HG03342 (cell line): ENCODE data around the gene NTN5.
"Not testable (repeated sequence)": the region's sequence is repeated elsewhere in the genome, so short reads cannot be mapped to it uniquely, and the experiment has no call there.

ENCODE experiments used
- ATAC-seq: cut with Tn5 transposase; IDR thresholded peaks from one replicate; pipeline ENCODE4 v1.9.1; 2021; ENCODE audit warnings: mild to moderate bottlenecking, moderate library complexity; ENCODE audit not compliant: unreplicated experiment

NTN5 gene

DNA sequence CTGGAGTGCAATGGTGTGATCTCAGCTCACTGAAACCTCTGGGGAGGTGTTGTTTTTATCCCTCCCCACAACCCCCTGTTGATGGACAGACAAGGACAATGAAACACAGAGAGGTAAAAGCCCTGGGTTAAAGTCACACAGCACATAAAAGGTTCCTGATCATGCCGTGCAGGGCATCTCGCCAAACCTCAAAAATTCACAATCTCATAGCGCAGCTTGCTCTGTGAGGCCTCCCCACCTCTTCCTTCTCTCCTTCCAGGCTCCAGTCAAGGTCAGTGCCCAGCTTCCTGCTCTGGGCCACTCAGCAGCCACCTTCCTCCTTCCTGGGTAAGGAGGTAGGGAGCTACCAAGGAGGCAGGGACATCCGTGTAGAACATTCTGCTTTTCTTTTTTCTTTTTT lies 25.2 kb upstream of the NTN5 start:
- no peak for ATAC-seq

DNA sequence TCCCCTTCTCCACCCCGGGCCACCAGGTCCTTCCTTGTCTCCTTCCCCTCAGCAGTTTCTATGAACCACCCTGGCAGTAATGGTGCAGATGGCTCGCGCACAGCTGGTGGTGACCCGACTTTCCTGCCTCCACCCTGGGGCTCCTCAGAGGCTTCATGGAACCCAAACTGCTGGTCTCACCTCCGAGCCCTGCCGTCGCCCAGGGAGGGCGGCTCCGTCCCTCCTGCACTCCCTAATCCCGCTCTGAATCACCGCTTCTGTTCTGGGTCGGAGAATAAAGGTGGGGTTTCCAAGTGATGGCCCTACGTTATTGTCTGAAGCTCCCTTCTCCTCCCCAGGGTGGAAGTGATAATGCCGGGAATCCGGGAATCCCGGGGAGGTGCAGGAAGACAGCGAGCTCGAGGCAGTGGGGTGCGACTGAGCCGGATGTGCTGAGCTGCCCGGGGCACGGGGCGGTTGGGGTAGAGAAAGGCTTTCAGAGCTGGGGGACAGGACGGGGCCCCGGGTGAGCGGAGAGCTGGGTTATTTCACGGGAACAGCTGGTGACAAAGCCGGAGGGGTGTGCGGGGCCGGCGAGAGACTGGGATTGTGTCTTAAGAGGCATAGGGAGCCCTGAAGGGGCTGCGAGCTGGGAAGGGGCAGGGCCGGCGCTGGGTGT lies 23.7 kb upstream of the NTN5 start:
- no peak for ATAC-seq

DNA sequence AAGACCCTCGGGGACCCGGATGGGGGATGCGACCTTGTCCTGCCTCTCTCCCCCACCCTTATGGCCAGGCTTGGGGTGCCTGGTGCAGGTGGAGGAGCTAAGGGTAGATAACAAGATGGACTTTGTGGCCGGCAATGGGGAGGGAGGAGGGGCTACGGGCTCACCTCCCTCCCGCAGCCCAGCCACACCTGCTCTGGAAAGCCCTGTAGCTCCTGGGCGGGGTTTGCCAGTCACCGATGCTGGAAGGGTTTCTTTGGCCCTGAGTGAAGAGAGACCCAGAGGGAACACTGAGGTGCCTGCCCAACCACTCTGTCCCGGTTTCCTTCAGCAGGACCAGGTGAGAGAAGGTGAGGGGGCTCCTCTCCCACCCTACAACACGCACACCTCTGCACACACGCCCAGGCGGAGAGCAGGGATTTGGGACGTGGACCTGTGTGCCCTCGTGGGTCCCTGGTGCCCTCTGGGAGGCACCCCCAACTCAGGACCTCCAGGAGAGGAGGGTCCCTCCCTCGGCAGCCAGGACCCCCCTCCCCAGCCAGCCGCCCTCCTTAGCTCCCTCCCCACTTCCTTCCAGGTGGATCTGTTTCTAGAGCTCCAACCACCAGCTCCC lies 23.0 kb upstream of the NTN5 start, which contains the start of gene FUT2:
TSS of gene FUT2 (plus strand) at position 229 of the 610 bp plus-strand sequence. CDS start 6,986 bp downstream, outside the sequence.
- ATAC-seq, result no peak

DNA sequence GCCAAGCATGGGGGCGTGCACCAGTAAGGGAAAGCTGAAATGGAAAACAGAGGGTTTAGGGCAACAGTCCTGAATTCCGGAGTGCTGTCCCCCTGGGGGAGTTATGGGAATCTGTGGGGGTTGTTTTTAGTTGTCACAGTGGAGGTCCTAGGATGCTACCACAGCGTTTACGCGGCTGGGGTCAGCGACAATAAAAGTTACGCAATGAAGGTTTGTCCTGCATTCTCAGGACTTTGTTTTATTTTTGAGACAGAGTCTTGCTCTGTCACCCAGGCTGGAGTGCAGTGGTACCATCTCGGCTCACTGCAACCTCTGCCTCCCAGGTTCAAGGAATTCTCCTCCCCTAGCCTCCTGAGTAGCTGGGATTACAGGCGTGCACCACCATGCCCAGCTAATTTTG lies 20.8 kb upstream of the NTN5 start:
- ATAC-seq, result not testable (repeated sequence)

DNA sequence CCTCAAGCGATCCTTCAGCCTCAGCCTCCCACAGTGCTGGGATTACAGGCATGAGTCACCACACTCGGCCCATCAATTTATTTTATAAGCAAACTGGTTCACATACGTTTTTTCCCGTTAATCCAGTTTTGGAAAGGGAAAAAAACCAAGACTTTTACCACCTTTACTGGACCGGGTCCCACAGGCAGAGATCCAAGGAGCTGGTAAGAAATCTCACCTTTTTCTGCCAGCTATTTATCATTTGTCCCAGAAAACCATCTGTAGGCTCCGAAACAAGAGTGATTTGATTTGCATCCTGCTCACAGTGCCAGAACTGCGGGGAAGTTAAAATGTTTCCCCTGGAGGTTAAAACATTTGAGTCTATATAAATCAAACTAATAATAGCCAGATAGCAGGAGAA lies 16.6 kb upstream of the NTN5 start:
- no peak for ATAC-seq

DNA sequence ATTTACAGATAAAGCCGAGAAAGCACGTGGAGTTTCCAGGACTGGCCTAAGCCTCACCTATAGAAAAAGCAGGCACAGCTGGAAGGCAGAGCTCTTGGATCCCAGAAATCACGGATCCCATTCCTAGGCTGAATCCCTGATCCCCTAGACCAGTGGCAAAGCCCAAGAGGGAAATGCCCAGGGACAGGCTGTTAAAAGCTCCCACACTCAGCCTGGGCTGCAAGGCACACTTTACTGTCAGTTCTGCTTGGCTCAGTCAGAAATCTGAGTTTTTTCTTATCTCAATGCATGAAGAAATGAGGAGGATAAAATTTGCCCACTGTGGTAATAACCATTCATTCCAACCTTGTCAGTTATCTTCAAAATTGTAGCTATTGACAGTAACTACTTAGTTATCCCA lies 15.0 kb upstream of the NTN5 start:
- ATAC-seq, result no peak

DNA sequence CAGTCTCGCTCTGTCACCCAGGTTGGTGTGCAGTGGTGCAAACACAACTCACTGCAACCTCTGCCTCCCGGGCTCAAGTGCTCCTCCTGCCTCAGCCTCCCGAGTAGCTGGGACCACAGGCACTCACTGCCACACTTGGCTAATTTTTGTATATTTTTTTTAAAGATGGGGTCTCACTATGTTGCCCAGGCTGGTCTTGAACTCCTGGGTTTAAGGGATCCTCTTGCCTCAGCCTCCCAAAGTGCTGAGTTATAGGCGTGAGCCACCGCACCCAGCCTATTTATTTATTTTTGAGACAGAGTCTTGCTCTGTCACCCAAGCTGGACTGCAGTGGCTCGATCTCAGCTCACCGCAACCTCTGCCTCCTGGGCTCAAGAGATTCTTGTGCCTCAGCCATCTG lies 13.8 kb upstream of the NTN5 start:
- not testable (repeated sequence) for ATAC-seq

DNA sequence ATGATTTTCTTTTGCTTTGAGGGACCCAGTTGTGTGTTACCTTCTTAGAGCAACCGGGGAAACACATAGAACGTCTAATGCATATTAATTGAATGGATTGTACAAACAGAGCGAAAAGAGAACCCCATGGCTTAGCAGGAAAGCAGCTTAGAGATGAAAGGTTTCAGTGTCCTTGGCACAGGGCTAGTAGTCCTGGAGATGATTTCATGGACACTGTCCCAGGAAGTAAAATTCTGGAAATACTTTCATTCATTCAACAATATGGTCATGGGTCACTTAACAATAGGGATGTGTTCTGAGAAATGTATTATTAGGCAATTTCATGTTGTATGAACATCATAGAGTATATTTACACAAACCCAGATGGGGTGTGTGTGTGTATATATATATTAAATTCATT lies 13.3 kb upstream of the NTN5 start:
- no peak for ATAC-seq

DNA sequence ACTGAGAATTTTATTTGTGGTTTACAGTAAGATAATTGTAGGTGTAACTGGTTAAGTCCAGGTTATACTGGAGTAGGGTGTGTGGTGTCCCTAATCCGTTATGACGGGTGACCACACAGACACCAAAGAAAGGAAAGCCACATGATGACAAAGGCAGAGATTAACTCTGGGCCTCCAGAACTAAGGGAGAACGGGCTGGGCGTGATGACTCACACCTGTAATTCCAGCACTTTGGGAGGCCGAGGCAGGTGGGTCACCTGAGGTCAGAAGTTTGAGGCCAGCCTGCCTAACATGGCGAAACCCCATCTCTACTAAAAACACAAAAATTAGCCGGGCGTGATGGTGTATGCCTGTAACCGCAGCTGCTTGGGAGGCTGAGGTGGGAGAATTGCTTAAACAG lies 12.8 kb upstream of the NTN5 start:
- no peak for ATAC-seq

DNA sequence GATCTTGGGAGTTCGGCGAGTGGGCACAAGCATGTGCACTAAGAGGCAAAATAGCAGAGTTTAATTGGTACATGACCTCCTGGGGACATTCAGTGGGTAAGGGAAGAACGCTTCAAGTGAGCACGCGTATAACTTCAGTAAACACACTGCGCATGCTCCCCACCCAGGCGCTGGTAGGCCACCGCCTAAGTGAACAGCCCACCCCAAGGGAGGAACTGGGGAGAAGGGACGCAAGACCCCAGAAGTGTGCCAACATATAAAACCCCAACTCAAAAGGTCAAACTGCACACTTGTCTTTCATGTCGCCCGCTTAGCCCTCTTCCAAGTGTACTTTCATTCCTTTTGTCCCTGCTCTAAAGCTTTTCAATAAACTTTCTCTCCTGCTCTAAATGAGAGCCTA lies 10.5 kb upstream of the NTN5 start:
- ATAC-seq, result no peak

DNA sequence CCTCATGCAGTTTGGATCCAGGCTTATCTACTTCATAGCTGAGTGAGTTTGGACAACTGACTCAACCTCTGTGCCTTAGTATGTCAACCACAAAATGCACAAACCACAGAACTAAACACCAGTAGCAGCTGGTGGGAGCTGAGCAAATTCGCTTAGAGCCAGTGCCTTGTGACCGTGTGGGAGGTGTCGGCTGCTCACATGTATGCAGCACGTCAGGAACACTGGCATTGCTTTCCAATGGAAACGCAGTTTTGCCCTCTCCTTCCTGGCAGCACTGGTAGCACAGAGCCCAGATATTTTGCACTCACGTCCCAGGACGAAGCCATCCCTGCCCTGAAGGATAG lies 8.3 kb upstream of the NTN5 start:
- ATAC-seq, result no peak

DNA sequence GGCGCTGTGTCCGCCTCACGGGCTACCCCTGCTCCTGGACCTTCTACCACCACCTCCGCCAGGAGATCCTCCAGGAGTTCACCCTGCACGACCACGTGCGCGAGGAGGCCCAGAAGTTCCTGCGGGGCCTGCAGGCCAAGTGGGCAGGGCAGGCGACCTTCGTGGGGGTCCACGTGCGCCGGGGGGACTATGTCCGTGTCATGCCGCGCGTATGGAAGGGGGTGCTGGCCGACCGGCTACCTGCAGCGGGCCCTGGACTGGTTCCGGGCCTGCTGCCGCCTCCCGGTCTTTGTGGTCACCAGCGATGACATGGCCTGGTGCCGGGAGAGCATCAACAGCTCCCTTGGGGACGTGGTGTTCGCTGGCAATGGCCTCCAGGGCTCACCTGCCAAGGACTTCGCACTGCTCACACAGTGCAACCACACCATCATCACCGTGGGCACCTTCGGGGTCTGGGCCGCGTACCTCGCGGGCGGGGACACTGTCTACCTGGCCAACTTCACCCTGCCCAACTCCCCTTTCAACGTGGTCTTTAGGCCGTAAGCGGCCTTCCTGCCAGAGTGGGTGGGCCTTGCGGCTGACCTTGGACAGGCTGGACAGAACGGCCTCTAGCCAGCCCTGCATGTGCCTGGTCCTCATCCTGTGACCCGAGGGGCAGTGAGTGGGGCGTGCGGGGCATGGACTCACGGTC lies 7.8 kb upstream of the NTN5 start:
- no peak for ATAC-seq

DNA sequence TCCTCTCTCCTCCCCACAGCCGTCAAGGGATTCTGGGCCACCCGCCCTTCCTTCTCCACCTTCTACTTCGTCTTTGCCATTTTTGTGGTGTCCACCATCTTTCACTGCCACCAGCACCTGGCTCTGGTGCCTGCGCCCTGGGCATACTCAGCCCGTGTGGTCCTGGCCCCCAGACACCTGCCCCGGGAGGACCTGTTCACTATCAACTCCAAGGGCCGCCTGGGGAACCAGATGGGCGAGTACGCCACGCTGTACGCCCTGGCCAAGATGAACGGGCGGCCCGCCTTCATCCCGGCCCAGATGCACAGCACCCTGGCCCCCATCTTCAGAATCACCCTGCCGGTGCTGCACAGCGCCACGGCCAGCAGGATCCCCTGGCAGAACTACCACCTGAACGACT lies 7.2 kb upstream of the NTN5 start:
- not testable (repeated sequence) for ATAC-seq

DNA sequence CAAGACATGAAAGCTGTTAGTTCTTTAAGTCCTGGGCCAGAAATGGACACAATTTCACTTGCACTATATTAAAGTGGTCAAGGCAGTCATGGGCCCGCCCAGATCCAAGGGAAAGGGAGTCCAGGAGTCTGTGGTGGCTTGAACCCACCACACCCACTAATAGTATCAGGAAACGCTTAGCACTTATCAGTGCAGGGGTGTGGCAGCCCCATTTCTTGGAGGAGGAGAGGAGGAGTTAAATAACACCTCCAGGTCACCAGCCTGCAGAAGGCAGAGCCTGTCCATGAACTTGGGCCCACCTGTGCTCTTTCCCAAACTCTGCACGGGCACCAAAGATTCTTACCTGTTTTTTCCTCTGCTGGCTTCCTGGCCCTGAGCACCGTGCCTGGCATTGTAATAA lies 5.4 kb upstream of the NTN5 start:
- no peak for ATAC-seq

DNA sequence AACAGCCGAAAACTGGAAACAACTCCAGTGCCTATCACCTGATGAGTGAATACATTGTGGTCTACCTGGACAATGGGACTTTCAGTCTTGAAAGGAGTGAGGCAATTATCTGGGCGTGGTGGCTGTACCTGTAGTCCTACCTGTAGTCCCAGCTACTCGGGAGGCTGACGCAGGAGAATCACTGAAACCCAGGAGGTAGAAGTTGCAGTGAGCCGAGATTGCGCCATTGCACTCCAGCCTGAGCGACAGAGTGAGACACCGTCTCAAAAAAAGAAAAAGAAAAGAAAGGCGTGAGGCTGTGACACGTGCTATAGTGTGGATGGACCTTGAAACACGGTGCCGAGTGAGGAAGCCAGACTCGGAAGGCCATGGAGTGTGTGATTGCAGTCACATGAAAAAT lies 4.1 kb upstream of the NTN5 start:
- no peak for ATAC-seq

DNA sequence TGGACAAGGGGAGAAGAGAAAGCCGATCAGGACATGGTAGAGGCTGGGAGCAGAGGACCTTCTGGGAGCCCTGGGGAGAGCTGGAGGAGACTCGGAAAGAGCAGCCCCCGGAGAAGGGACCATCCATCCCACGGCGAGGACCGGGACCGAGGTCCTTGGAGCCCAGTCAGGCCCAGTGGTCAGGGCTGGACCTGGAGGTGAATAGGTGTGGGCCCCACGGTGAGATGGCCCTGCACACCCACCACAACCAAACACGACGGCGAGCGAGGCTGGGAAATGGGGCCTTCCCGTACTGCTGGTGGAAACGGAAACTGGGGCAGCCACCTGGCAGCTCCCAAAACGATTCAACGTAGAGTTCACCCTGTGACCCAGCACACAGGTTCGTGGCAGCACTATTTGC lies 3.7 kb upstream of the NTN5 start:
- no peak for ATAC-seq

DNA sequence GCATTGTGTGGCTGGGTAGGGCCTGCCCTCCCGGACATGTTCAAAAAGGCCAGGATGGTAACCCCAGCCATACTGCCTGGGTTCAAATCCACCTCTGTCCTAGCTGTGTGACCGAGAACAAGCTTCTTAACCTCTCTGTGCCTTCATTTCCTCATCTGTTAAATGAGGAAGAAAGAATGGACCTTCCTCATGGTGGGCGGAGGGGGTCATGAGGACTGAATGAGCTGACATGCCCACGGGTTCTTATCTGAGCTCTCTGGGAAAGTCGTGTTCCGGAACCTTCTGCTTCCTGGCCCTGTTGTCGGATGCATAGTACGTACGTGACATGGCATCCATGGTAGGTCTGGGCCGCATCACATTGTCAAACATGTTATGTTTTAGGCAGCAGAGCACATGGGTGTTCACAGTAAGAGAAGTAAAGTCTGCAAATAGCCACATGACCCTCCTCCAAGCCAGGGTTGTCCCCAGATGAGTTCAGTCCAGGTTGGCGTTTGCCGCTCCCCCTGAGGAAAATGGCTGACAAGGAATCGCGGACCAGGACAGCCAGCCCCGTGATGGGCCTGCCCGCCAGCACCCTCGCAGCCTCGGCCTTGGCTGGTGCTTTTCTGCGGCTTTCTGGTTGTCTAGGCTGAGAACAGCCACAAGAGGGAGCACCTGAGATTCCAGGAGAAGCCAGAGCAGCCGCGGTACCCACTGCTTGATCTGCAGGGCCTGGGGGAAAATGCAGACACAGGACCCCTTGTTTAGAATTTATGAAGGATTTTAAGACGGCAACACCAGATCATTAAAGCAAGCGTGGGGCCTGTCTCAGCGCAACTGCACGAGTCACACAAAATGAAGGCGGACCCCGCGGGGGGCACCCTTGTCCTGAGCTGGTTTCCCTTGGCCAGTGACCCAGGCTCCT lies 2.4 kb upstream of the NTN5 start:
- no peak for ATAC-seq

DNA sequence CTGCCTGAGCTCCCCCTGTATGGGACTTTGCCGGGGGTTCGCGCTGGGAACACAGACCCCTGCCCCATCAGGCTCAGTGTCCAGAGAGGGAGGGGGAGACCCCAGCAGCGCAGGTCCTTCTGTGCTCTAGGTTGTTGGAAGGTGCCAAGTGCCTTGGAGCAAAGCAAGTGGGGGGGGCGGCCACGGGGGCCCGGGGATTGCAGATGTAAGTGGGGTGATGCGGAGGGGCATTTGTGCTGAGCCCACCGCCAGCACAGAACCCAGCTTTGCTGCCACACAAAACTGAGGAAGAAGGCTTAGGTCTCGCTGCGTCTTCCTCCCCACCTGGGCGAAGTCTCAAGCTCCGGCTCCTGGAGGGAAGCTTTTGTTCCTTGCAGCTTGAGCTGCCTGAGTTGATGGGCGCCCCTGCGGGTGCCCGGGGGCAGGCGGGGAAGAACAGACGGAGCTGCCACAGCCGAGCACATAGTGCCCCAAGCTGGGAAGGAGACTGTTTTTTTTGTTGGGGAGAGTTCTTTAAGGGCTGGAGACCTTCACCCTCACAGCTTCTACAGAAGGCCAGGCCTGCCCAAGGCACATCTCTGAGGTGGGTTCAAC lies 1.5 kb upstream of the NTN5 start:
- ATAC-seq, result no peak

DNA sequence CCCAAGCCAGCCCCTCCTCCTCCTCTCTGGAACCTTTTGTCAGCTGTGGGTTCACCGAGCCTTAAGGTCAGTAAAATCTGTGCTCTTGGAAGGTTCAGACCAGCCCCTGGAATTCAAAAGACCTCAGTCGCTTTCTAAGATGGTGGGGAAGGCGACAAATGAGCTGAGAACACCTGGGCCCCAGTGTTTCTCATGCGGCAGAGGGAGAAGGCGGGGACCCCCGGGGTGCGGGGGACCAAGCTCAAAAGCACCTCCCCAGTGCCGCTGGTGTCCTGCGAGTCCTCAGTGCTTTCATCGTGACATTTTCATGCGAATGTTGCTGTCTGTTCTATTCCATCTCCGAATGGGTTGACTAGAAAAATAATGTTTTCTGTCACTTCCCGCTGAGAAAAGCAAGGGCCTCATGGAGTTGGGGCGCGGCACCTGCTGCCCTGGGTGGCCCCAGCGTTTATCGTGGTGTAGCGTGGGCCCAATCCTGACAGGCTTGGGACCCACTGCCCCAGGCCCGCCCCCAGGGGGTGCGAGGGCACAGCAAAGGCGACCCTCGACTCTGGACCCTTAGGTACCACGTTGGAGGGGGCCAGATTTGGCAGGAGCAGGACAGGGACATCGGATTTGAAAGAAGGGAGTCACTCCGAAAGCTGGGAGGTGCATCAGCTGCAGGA lies 751 bp upstream of the NTN5 start:
- no peak for ATAC-seq

DNA sequence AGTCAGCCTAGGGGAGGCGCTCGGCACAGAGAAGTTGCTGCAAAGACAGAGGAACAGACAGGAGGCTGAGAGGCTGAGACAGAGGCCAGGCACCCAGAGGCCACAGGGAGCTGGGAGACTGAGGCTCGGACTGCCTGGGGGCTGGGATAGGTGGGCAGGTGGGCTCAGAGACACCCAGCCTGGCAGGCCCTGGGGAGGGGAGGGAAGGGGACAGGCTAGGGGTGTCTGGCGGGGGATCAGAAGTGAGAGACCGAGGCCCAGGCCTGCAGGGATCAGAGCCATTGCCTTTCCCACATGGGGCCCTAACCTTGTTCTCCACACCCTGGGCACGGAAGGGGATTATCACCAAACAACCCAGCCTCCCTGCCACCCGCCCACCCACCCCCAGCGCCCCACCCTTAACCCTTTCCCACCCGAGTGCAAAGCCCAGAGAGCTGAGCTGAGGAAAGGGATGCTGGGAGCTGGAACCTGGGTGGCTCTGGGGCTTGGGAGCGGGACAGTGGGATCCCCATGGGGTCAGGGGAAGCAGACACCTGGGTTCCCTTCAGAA lies 1.3 kb downstream of the NTN5 start:
- no peak for ATAC-seq
